H1 (cell line): ENCODE measurements around the gene RDH16. TPM values are rescaled to one million over a fixed set of nuclear protein-coding genes. Genes with fewer than 3 reads are reported as not detected.

Source experiments
- CTCF ChIA-PET: fragments of 300-600 bp; sonication (Branson Sonifier 250); formaldehyde crosslinking; loops from one replicate; lab custom pipeline; 2021; ENCODE audit not compliant: partially characterized antibody; lab: Charles Lee
- POLR2A ChIA-PET: fragments of 300-600 bp; sonication (Branson Sonifier 250); formaldehyde crosslinking; loops from one replicate; lab custom pipeline; 2021; ENCODE audit warnings: inconsistent platforms; ENCODE audit not compliant: partially characterized antibody; lab: Charles Lee
- DNase-seq, 2 experiments: peaks; one replicate each; pipeline versions ENCODE4 v3.0.0 to v3.0.0-alpha.2; 2010 to 2022; ENCODE audit warnings: low spot score in 2 of 2, low read depth in 1 of 2, mixed read lengths in 1 of 2
- FAIRE-seq: peaks from 2 replicates; lab custom pipeline; 2011; peaks lifted over from hg19 to GRCh38; lab: Jason Lieb, UNC
- H2AFZ ChIP-seq: 2 replicates; pipeline ENCODE4 v1.8.1; 2012; ENCODE audit warnings: low read length, inconsistent platforms
- H2AK5ac ChIP-seq: 2 replicates; pipeline ENCODE4 v1.6.1; 2013; ENCODE audit warnings: low read depth, low read length
- H2BK120ac ChIP-seq: replicated peaks from 2 replicates; pipeline ENCODE3; 2013; ENCODE audit warnings: low read depth, low read length, inconsistent platforms
- H2BK12ac ChIP-seq: 2 replicates; pipeline ENCODE4 v1.6.1; 2013; ENCODE audit warnings: low read depth, low read length
- H2BK15ac ChIP-seq: 2 replicates; pipeline ENCODE4 v1.6.1; 2013; ENCODE audit warnings: low read length
- H2BK20ac ChIP-seq: 2 replicates; pipeline ENCODE4 v1.6.1; 2013; ENCODE audit warnings: low read length
- H2BK5ac ChIP-seq: 2 replicates; pipeline ENCODE4 v1.6.1; 2013; ENCODE audit warnings: low read depth, low read length
- H3K14ac ChIP-seq: 2 replicates; pipeline ENCODE4 v1.6.1; 2013; ENCODE audit warnings: inconsistent platforms; ENCODE audit not compliant: insufficient read length
- H3K18ac ChIP-seq: 2 replicates; pipeline ENCODE4 v1.6.1; 2013; ENCODE audit warnings: low read length; ENCODE audit errors: extremely low read depth
- H3K23ac ChIP-seq: 2 replicates; pipeline ENCODE4 v1.6.1; 2013; ENCODE audit warnings: inconsistent platforms; ENCODE audit not compliant: insufficient read length
- H3K23me2 ChIP-seq: 2 replicates; pipeline ENCODE4 v1.6.1; 2013; ENCODE audit warnings: low read depth, low read length
- H3K27ac ChIP-seq: 2 replicates; pipeline ENCODE4 v1.6.1; 2011; ENCODE audit warnings: low read depth, low read length, inconsistent platforms
- H3K27me3 ChIP-seq, 4 experiments: replicated peaks in 1 of 4; 1 replicate in 1 of 4; 2 replicates in 3 of 4; pipeline versions ENCODE4 v1.6.1 to v1.8.1; 2011 to 2013; ENCODE audit warnings: low read length in 3 of 4, mild to moderate bottlenecking in 3 of 4, inconsistent platforms in 2 of 4, mixed read lengths in 2 of 4, moderate library complexity in 1 of 4; ENCODE audit not compliant: control insufficient read depth in 3 of 4, insufficient read depth in 3 of 4; ENCODE audit errors: extremely low read depth in 1 of 4
- H3K36me3 ChIP-seq, 4 experiments: 2 replicates each; pipeline versions ENCODE4 v1.6.1 to v1.8.1; 2011 to 2013; ENCODE audit warnings: mild to moderate bottlenecking in 4 of 4, low read length in 3 of 4, moderate library complexity in 2 of 4, control low read depth in 1 of 4, inconsistent platforms in 1 of 4; ENCODE audit not compliant: insufficient read depth in 4 of 4, control insufficient read depth in 2 of 4
- H3K4ac ChIP-seq: replicated peaks from 2 replicates; pipeline ENCODE3; 2013; ENCODE audit warnings: low read length, low read depth, mixed read lengths, inconsistent platforms; ENCODE audit not compliant: insufficient read length
- H3K4me1 ChIP-seq, 4 experiments: replicated peaks in 1 of 4; 1 replicate in 1 of 4; 2 replicates in 3 of 4; pipeline versions ENCODE4 v1.6.1 to v1.8.1; 2011 to 2013; ENCODE audit warnings: low read length in 3 of 4, inconsistent platforms in 2 of 4, mixed read lengths in 1 of 4; ENCODE audit not compliant: insufficient read depth in 4 of 4, control insufficient read depth in 3 of 4
- H3K4me2 ChIP-seq, 2 experiments: 2 replicates each; pipeline versions ENCODE4 v1.6.1 to v1.8.1; 2011 to 2013; ENCODE audit warnings: low read depth in 2 of 2, low read length in 2 of 2, control low read depth in 1 of 2, inconsistent platforms in 1 of 2, mild to moderate bottlenecking in 1 of 2; ENCODE audit not compliant: insufficient read depth in 1 of 2
- H3K4me3 ChIP-seq, 4 experiments: fragments of 200-600, 300-600 bp in 1 of 4; sonication (generic), shearing (Covaris generic), sonication (Bioruptor Twin) in 1 of 4; 2 replicates each; pipeline versions ENCODE4 v1.5.1 to v1.8.1; 2011 to 2016; ENCODE audit warnings: low read length in 4 of 4, low read depth in 3 of 4, control low read depth in 2 of 4, inconsistent platforms in 2 of 4, mild to moderate bottlenecking in 2 of 4, mixed read lengths in 1 of 4, moderate library complexity in 1 of 4; ENCODE audit not compliant: insufficient read depth in 2 of 4; ENCODE audit errors: extremely low read depth in 1 of 4
- H3K56ac ChIP-seq: replicated peaks from 2 replicates; pipeline ENCODE3; 2013; ENCODE audit warnings: low read depth, mild to moderate bottlenecking, mixed read lengths, low read length, inconsistent platforms; ENCODE audit not compliant: insufficient read length
- H3K79me1 ChIP-seq: 2 replicates; pipeline ENCODE4 v1.6.1; 2013; ENCODE audit warnings: low read depth, low read length, control low read depth
- H3K79me2 ChIP-seq, 2 experiments: 2 replicates each; pipeline versions ENCODE4 v1.6.1 to v1.8.1; 2012 to 2013; ENCODE audit warnings: low read length in 2 of 2, mild to moderate bottlenecking in 2 of 2, inconsistent platforms in 1 of 2; ENCODE audit not compliant: insufficient read depth in 2 of 2, control insufficient read depth in 1 of 2
- H3K9ac ChIP-seq, 4 experiments: replicated peaks in 1 of 4; 1 replicate in 1 of 4; 2 replicates in 3 of 4; pipeline versions ENCODE4 v1.6.1 to v1.8.1; 2011 to 2013; ENCODE audit warnings: low read depth in 3 of 4, low read length in 3 of 4, control low read depth in 2 of 4, mild to moderate bottlenecking in 2 of 4, moderate library complexity in 2 of 4, inconsistent platforms in 1 of 4; ENCODE audit errors: extremely low read depth in 1 of 4
- H3K9me3 ChIP-seq, 2 experiments: 2 replicates each; pipeline versions ENCODE4 v1.6.1 to v1.8.1; 2012 to 2013; ENCODE audit warnings: mild to moderate bottlenecking in 2 of 2, moderate library complexity in 2 of 2, control low read depth in 1 of 2, inconsistent platforms in 1 of 2, low read depth in 1 of 2, low read length in 1 of 2, mixed read lengths in 1 of 2; ENCODE audit not compliant: insufficient read depth in 2 of 2
- H4K20me1 ChIP-seq, 2 experiments: replicated peaks in 1 of 2; 2 replicates each; pipeline versions ENCODE3 to v1.8.1; 2011 to 2013; ENCODE audit warnings: inconsistent platforms in 2 of 2, low read length in 2 of 2, mild to moderate bottlenecking in 1 of 2; ENCODE audit not compliant: insufficient read depth in 2 of 2, control insufficient read depth in 1 of 2
- H4K5ac ChIP-seq: 2 replicates; pipeline ENCODE4 v1.6.1; 2013; ENCODE audit warnings: low read length, low read depth, mixed read lengths, inconsistent platforms; ENCODE audit not compliant: insufficient read length
- H4K8ac ChIP-seq: 2 replicates; pipeline ENCODE4 v1.8.0; 2013; ENCODE audit warnings: mild to moderate bottlenecking, moderate library complexity, low read length, inconsistent platforms; ENCODE audit not compliant: insufficient read depth; ENCODE audit errors: extremely low read depth
- H4K91ac ChIP-seq: replicated peaks from 2 replicates; pipeline ENCODE3; 2013; ENCODE audit warnings: low read length, mixed read lengths, inconsistent platforms; ENCODE audit not compliant: insufficient read length
- MAFK ChIP-seq: IDR thresholded peaks from 2 replicates; pipeline ENCODE4 v1.6.1; 2012; ENCODE audit warnings: low read depth, mild to moderate bottlenecking, improper control_type of control experiment, low read length
- SP4 ChIP-seq: IDR thresholded peaks from 2 replicates; pipeline ENCODE4 v1.6.1; 2012; ENCODE audit warnings: low read length, inconsistent platforms
- ZNF274 ChIP-seq: IDR thresholded peaks from 2 replicates; pipeline ENCODE4 v1.7.0; 2012; ENCODE audit warnings: low read length, borderline replicate concordance; ENCODE audit errors: extremely low read depth
- WGBS, 2 experiments: shearing (Covaris generic) in 1 of 2; methylation state at CpG; one replicate each; pipeline versions ENCODE4 v1.1.6 to v1.1.7; 2013 to 2015; ENCODE audit warnings: low lambda C conversion rate in 2 of 2, mixed read lengths in 2 of 2, inconsistent platforms in 1 of 2, low coverage in 1 of 2, missing lambda C conversion rate in 1 of 2; ENCODE audit not compliant: insufficient replicate concordance in 2 of 2, insufficient coverage in 1 of 2, insufficient read length in 1 of 2; ENCODE audit errors: extremely low coverage in 1 of 2, missing lambda C conversion rate in 1 of 2; 5-methylcytosine and 5-hydroxymethylcytosine counted together
- polyA plus RNA-seq, 7 experiments: library from polyadenylated mRNA; depleted of rRNA in 3 of 7; stranded (reverse) in 5 of 7; unstranded in 2 of 7; fragments of >200 nt in 5 of 7; fragments of 200-250 nt in 2 of 7; gene quantifications; 1 replicate in 5 of 7; 2 replicates in 1 of 7; 4 replicates in 1 of 7; pipeline versions ENCODE4 v1.2.1 to v1.2.3, GENCODE V29; 2011 to 2013; ENCODE audit warnings: missing spikeins in 2 of 7, mixed read lengths in 2 of 7
- total RNA-seq: library from RNA; stranded (reverse); fragmentation: NEBNext Ultra II Directional; extraction: Animal tissue kit (Norgen Biotek cat#: 25700); gene quantifications from 2 replicates; pipeline ENCODE4 v1.2.1, GENCODE V29; 2021

Gene RDH16
- total and polyA plus RNA-seq, 2 of the 8 experiments (the other 6 are each of a cell fraction or from before 2014, with no cell fraction given), result 0.30 to 0.79 TPM

DNA sequence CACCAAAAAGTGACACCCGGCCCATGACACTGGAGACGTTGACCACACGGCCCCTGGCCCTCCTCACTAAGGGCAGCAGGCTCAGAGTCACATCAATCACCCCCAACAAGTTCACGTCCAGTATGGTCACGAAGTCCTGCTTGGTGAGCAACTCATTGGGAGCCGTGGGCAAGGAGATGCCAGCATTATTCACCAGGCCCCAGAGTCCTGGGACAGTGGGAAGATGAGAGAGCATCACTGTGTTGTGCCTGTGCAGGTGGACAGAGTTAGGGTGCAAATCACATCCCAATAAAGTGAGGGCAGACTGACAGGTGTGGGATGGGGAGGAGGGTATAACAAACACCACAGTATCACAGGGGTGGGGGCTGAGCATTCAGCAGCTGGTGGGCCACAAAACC, 2.5 kb downstream of the RDH16 start:
- H4K20me1 ChIP-seq, result no peaks in the 10 kb centered on the region
- no peak for FAIRE-seq

More for the DNA sequence above, 2.5 kb downstream of the RDH16 start:
- Histone ChIP-seq H3K79me1 (no peaks in the 10 kb centered on the region), H3K56ac (no peak overlapping the region), H3K23me2 (no peaks in the 10 kb centered on the region), H3K4me3 (no peak overlapping the region), H3K9me3 (peaks cover 19 to 20% of the 10 kb centered on the region in 2 experiments), H3K4me2 (no peak overlapping the region), H3K4me1 (no peaks in the 10 kb centered on the region), H3K4ac (no peak overlapping the region), H3K18ac (no peak overlapping the region), H4K8ac (no peak overlapping the region), H3K36me3 (no peaks in the 10 kb centered on the region), H2BK20ac (no peak overlapping the region), H2BK12ac (no peak overlapping the region), H3K23ac (no peak overlapping the region), H3K79me2 (no peaks in the 10 kb centered on the region), H3K27me3 (no peaks in the 10 kb centered on the region)
- POLR2A ChIA-PET, result no interaction called here
- no peak for DNase-seq
- whole genome bisulfite sequencing, 2 experiments, result 83% methylated on average over 6 of the region's 6 CpGs; no CpG with 5 or more reads in 1 of the 2 experiments
- no peak for TF ChIP-seq MAFK
- TF ChIP-seq ZNF274, result no peak
- TF ChIP-seq SP4, result no peak
- TF ChIP-seq, all 59 proteins: peak for 0
- Histone ChIP-seq H4K5ac (no peak overlapping the region), H3K14ac (no peak overlapping the region), H3K9ac (no peak overlapping the region), H3K27ac (no peak overlapping the region), H2BK15ac (no peak overlapping the region), H2BK5ac (no peak overlapping the region), H2AK5ac (no peak overlapping the region), H4K91ac (no peak overlapping the region), H2BK120ac (no peak overlapping the region), H2AFZ (no peak overlapping the region)
- CTCF ChIA-PET, result interaction anchor here (1.5 kb wide), 1 partner anchor 33 kb away, joined by 3 read pairs; no protein-coding TSS in a partner anchor
